Measurements from ENCODE around the gene AMPD1.

The AMPD1 gene

GRCh38 chr1:114700036-114700600 is 4.8 kb upstream of the AMPD1 start:
- no peak overlapping the region for H3K27ac ChIP-seq
- TF ChIP-seq ZFX (IDR thresholded peaks at IDR 0.05; ENCODE audit: borderline replicate concordance), result no peak
- no peak for TF ChIP-seq CTCF (IDR thresholded peaks at IDR 0.05)

GRCh38 chr1:114696810-114697209 is 1.5 kb upstream of the AMPD1 start:
- no peak overlapping the region for H3K27ac ChIP-seq

GRCh38 chr1:114694540-114695310 is 621 bp downstream of the AMPD1 start:
- TF ChIP-seq CTCF (IDR thresholded peaks at IDR 0.05), result no peak
- TF ChIP-seq ZFX (IDR thresholded peaks at IDR 0.05; ENCODE audit: borderline replicate concordance), result no peak
- no peak overlapping the region for H3K27ac ChIP-seq

More at GRCh38 chr1:114696810-114697209, 1.5 kb upstream of the AMPD1 start:
- TF ChIP-seq ZFX (IDR thresholded peaks at IDR 0.05; ENCODE audit: borderline replicate concordance) (no peak), CTCF (IDR thresholded peaks at IDR 0.05) (no peak)

DNA sequence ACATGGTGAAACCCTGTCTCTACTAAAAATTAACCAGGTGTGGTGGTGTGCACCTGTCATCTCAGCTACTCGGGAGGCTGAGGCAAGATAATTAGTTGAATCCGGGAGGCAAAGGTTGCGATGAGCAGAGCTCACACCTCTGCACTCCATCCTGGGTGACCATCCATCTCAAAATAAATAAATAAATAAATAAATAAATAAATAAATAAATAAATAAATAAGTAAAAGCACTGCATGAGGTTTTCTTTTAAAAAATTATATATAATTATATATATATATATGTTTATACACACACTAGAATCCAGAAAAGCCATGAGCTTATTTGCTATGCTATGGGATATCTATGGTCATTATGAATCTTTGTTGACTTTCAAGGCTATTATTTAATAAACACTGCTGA is 2.4 kb downstream of the AMPD1 start:
- H3K27ac ChIP-seq, result no peak overlapping the region
- TF ChIP-seq ZFX (IDR thresholded peaks at IDR 0.05; ENCODE audit: borderline replicate concordance), result no peak
- TF ChIP-seq CTCF (IDR thresholded peaks at IDR 0.05), result no peak

DNA sequence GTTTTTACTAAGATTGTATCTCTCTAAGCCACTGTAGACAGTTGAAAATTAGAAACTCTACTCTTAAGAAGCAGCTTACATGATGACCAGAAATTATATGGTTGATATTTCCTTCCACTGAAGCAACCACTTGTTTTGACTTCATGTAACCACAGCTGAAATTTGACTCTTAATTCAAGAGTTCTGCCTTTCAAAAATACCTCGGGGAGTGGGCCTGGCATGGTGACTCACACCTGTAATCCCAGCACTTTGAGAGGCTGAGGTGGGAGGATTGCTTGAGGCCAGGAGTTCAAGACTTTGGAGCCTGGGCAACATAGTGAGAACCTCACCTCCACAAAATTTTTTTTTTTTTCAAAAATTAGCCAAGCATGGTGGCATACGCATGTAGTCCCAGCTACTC is 4.3 kb downstream of the AMPD1 start:
- no peak overlapping the region for H3K27ac ChIP-seq
- TF ChIP-seq CTCF (IDR thresholded peaks at IDR 0.05) (no peak), ZFX (IDR thresholded peaks at IDR 0.05; ENCODE audit: borderline replicate concordance) (no peak)

DNA sequence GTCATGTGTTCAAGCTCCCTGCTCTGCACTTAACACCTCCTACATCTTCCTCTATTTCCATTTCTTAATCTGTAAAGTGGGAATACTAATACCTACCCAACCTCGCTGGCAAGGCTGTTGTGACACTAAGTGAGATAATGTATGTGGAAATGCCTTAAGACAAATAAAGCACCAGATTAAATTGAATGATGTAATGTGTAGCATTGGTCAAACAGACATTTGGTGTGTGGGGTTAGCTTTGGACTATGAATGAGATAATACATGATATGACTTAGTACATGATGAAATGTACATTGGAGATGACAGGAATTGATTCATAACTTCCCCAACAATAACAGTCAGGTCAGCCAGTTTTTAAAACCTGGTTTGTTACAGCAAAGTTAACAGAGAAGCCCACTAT is 5.2 kb downstream of the AMPD1 start:
- H3K27ac ChIP-seq, result no peak overlapping the region
- TF ChIP-seq ZFX (IDR thresholded peaks at IDR 0.05; ENCODE audit: borderline replicate concordance) (no peak), CTCF (IDR thresholded peaks at IDR 0.05) (no peak)

- H3K27ac ChIP-seq, result no peak overlapping the region
- no peak for TF ChIP-seq CTCF (IDR thresholded peaks at IDR 0.05)
- no peak for TF ChIP-seq ZFX (IDR thresholded peaks at IDR 0.05; ENCODE audit: borderline replicate concordance)
Measured at GRCh38 chr1:114688526-114688925, 6.8 kb downstream of the AMPD1 start.

All from 22Rv1 (cell line).